ENCODE data around the gene MLKL. TPM values are rescaled to one million over a fixed set of nuclear protein-coding genes. Genes with fewer than 3 reads are reported as not detected.
A peak's percentile ranks its signal among the peaks of the same experiment; 100 is the strongest.
"Not testable (repeated sequence)": the region's sequence is repeated elsewhere in the genome, so short reads cannot be mapped to it uniquely, and the experiment has no call there.

Gene MLKL
- polyA plus RNA-seq, 3 donors from 2014 or later = 8.3 to 13.8 (median 12.5) TPM

GRCh38 chr16:74710401-74710800, 9.7 kb upstream of the MLKL start:
- H3K27me3 Mint-ChIP-seq (ENCODE audit: low read depth in 3 of 3) = peaks cover 0 to 3% (median 1%) of the 10 kb centered on the region in 3 donors
- no peak overlapping the region for H3K4me3 Mint-ChIP-seq
- H3K27ac Mint-ChIP-seq = no peak overlapping the region
- H3K4me1 Mint-ChIP-seq = peaks cover 0 to 6% of the 10 kb centered on the region in 2 donors
- H3K36me3 Mint-ChIP-seq = no peaks in the 10 kb centered on the region
- no peak for DNase-seq
- H3K9me3 Mint-ChIP-seq = no peaks in the 10 kb centered on the region

GRCh38 chr16:74709441-74709877, 8.8 kb upstream of the MLKL start:
- H3K36me3 Mint-ChIP-seq = no peaks in the 10 kb centered on the region
- DNase-seq = peak; percentile 62 to 73 (median 71)
- no peak overlapping the region for H3K4me3 Mint-ChIP-seq
- H3K4me1 Mint-ChIP-seq = peaks cover 0 to 6% of the 10 kb centered on the region in 2 donors
- H3K9me3 Mint-ChIP-seq = no peaks in the 10 kb centered on the region
- peaks cover 0 to 1% (median 1%) of the 10 kb centered on the region in 3 donors for H3K27me3 Mint-ChIP-seq (ENCODE audit: low read depth in 3 of 3)
- peak overlapping the region in 4 of 6 donors; percentile 1 to 71 (median 54) for H3K27ac Mint-ChIP-seq

- Mint-ChIP-seq H3K27me3 (ENCODE audit: low read depth in 3 of 3) (peaks cover 4 to 7% (median 4%) of the 10 kb centered on the region in 3 donors), H3K36me3 (peaks cover 10 to 17% (median 10%) of the 10 kb centered on the region in 3 donors), H3K4me1 (peaks cover 56 to 64% of the 10 kb centered on the region in 2 donors), H3K4me3 (peak overlapping the region; percentile 98 to 99 (median 99)), H3K9me3 (no peaks in the 10 kb centered on the region), H3K27ac (peak overlapping the region; percentile 95 to 99 (median 98))
- DNase-seq = no peak
Observed at GRCh38 chr16:74700116-74700437, 585 bp downstream of the MLKL start.

GRCh38 chr16:74699666-74700065, 996 bp downstream of the MLKL start:
- H3K36me3 Mint-ChIP-seq = peaks cover 10 to 17% (median 10%) of the 10 kb centered on the region in 3 donors
- H3K4me3 Mint-ChIP-seq = peak overlapping the region; percentile 69 to 99 (median 98)
- H3K27me3 Mint-ChIP-seq (ENCODE audit: low read depth in 3 of 3) = peaks cover 4 to 7% (median 4%) of the 10 kb centered on the region in 3 donors
- peaks cover 56 to 64% of the 10 kb centered on the region in 2 donors for H3K4me1 Mint-ChIP-seq
- H3K9me3 Mint-ChIP-seq = no peaks in the 10 kb centered on the region
- H3K27ac Mint-ChIP-seq = peak overlapping the region; percentile 77 to 96 (median 80)
- DNase-seq = no peak

- Mint-ChIP-seq H3K4me1 (peaks cover 56 to 64% of the 10 kb centered on the region in 2 donors), H3K4me3 (peak overlapping the region; percentile 14 to 99 (median 98)), H3K36me3 (peaks cover 16 to 21% (median 18%) of the 10 kb centered on the region in 3 donors), H3K27me3 (ENCODE audit: low read depth in 3 of 3) (peaks cover 1 to 7% (median 4%) of the 10 kb centered on the region in 3 donors), H3K9me3 (no peaks in the 10 kb centered on the region), H3K27ac (peak overlapping the region; percentile 72 to 96 (median 79))
- no peak for DNase-seq
Observed at GRCh38 chr16:74698222-74698621, 2.4 kb downstream of the MLKL start.

- peak; percentile 69 to 77 (median 74) for DNase-seq
- peaks cover under 1 to 3% (median under 1%) of the 10 kb centered on the region in 3 donors for H3K27me3 Mint-ChIP-seq (ENCODE audit: low read depth in 3 of 3)
- peak overlapping the region; percentile 81 to 94 (median 89) for H3K4me3 Mint-ChIP-seq
- peak overlapping the region; percentile 58 to 93 (median 85) for H3K27ac Mint-ChIP-seq
- peaks cover 43 to 50% of the 10 kb centered on the region in 2 donors for H3K4me1 Mint-ChIP-seq
- H3K36me3 Mint-ChIP-seq = peaks cover 29 to 38% (median 34%) of the 10 kb centered on the region in 3 donors
- no peaks in the 10 kb centered on the region for H3K9me3 Mint-ChIP-seq
Observed at GRCh38 chr16:74695450-74696422, 4.9 kb downstream of the MLKL start.

- no peak for DNase-seq
- Mint-ChIP-seq H3K36me3 (peaks cover 45 to 68% (median 47%) of the 10 kb centered on the region in 3 donors), H3K4me3 (no peak overlapping the region), H3K9me3 (no peaks in the 10 kb centered on the region), H3K27me3 (ENCODE audit: low read depth in 3 of 3) (peaks cover 0 to 1% (median 0%) of the 10 kb centered on the region in 3 donors), H3K4me1 (peaks cover 9 to 10% of the 10 kb centered on the region in 2 donors), H3K27ac (no peak overlapping the region)
Observed at GRCh38 chr16:74691093-74691855, 9.4 kb downstream of the MLKL start.

GRCh38 chr16:74682556-74682955, 18.1 kb downstream of the MLKL start:
- no peak for DNase-seq
- Mint-ChIP-seq H3K4me1 (no peaks in the 10 kb centered on the region), H3K27ac (no peak overlapping the region), H3K27me3 (ENCODE audit: low read depth in 3 of 3) (peaks cover 0 to 1% (median 0%) of the 10 kb centered on the region in 3 donors), H3K9me3 (no peaks in the 10 kb centered on the region), H3K4me3 (no peak overlapping the region), H3K36me3 (peaks cover 15 to 35% (median 21%) of the 10 kb centered on the region in 3 donors)

GRCh38 chr16:74680681-74681080, 20.0 kb downstream of the MLKL start:
- peaks cover 0 to 1% (median 0%) of the 10 kb centered on the region in 3 donors for H3K27me3 Mint-ChIP-seq (ENCODE audit: low read depth in 3 of 3)
- DNase-seq = no peak
- H3K4me3 Mint-ChIP-seq = no peak overlapping the region
- H3K36me3 Mint-ChIP-seq = peaks cover 15 to 37% (median 20%) of the 10 kb centered on the region in 3 donors
- no peak overlapping the region for H3K27ac Mint-ChIP-seq
- H3K4me1 Mint-ChIP-seq = no peaks in the 10 kb centered on the region
- no peaks in the 10 kb centered on the region for H3K9me3 Mint-ChIP-seq

GRCh38 chr16:74679983-74680382, 20.7 kb downstream of the MLKL start:
- Mint-ChIP-seq H3K4me3 (no peak overlapping the region), H3K36me3 (peaks cover 13 to 39% (median 20%) of the 10 kb centered on the region in 3 donors), H3K27me3 (ENCODE audit: low read depth in 3 of 3) (peaks cover 0 to 1% (median 0%) of the 10 kb centered on the region in 3 donors), H3K27ac (no peak overlapping the region), H3K4me1 (no peaks in the 10 kb centered on the region), H3K9me3 (no peaks in the 10 kb centered on the region)
- no peak for DNase-seq

GRCh38 chr16:74677868-74678267, 22.8 kb downstream of the MLKL start:
- no peak overlapping the region for H3K27ac Mint-ChIP-seq
- H3K4me1 Mint-ChIP-seq = no peaks in the 10 kb centered on the region
- H3K9me3 Mint-ChIP-seq = no peaks in the 10 kb centered on the region
- peaks cover 16 to 39% (median 24%) of the 10 kb centered on the region in 3 donors for H3K36me3 Mint-ChIP-seq
- no peaks in the 10 kb centered on the region for H3K27me3 Mint-ChIP-seq (ENCODE audit: low read depth in 3 of 3)
- DNase-seq = no peak
- H3K4me3 Mint-ChIP-seq = no peak overlapping the region

GRCh38 chr16:74673876-74674275, 26.8 kb downstream of the MLKL start:
- peaks cover 0 to 2% (median 0%) of the 10 kb centered on the region in 3 donors for H3K27me3 Mint-ChIP-seq (ENCODE audit: low read depth in 3 of 3)
- H3K4me3 Mint-ChIP-seq = no peak overlapping the region
- no peak overlapping the region for H3K27ac Mint-ChIP-seq
- H3K4me1 Mint-ChIP-seq = no peaks in the 10 kb centered on the region
- H3K9me3 Mint-ChIP-seq = no peaks in the 10 kb centered on the region
- no peak for DNase-seq
- H3K36me3 Mint-ChIP-seq = peaks cover 9 to 40% (median 28%) of the 10 kb centered on the region in 3 donors

GRCh38 chr16:74668877-74669276, 31.8 kb downstream of the MLKL start:
- not testable (repeated sequence) for H3K9me3 Mint-ChIP-seq, H3K27ac Mint-ChIP-seq, DNase-seq
- H3K4me1 Mint-ChIP-seq = peaks cover 23 to 27% of the 10 kb centered on the region in 2 donors
- H3K4me3 Mint-ChIP-seq = peak overlapping the region in 2 of 5 donors; percentile 38 to 99
- H3K36me3 Mint-ChIP-seq = peaks cover 5 to 19% (median 15%) of the 10 kb centered on the region in 3 donors
- H3K27me3 Mint-ChIP-seq (ENCODE audit: low read depth in 3 of 3) = peaks cover 5 to 13% (median 9%) of the 10 kb centered on the region in 3 donors
